AG10803 (cell line): ENCODE data around the gene SCD.

Experiments
- DNase-seq: peaks from one replicate; pipeline ENCODE4 v3.0.0; 2010; ENCODE audit warnings: low read depth
- H3K4me3 ChIP-seq: 2 replicates; pipeline ENCODE4 v1.5.1; 2011; ENCODE audit warnings: mild to moderate bottlenecking, low read length, control low read depth
- TF ChIP-seq, protein P1 (sequence below): conservative IDR thresholded peaks from 2 replicates; pipeline ENCODE4 v1.5.1; 2011; ENCODE audit warnings: mild to moderate bottlenecking, low read length, control low read depth, inconsistent platforms

Gene SCD

DNA sequence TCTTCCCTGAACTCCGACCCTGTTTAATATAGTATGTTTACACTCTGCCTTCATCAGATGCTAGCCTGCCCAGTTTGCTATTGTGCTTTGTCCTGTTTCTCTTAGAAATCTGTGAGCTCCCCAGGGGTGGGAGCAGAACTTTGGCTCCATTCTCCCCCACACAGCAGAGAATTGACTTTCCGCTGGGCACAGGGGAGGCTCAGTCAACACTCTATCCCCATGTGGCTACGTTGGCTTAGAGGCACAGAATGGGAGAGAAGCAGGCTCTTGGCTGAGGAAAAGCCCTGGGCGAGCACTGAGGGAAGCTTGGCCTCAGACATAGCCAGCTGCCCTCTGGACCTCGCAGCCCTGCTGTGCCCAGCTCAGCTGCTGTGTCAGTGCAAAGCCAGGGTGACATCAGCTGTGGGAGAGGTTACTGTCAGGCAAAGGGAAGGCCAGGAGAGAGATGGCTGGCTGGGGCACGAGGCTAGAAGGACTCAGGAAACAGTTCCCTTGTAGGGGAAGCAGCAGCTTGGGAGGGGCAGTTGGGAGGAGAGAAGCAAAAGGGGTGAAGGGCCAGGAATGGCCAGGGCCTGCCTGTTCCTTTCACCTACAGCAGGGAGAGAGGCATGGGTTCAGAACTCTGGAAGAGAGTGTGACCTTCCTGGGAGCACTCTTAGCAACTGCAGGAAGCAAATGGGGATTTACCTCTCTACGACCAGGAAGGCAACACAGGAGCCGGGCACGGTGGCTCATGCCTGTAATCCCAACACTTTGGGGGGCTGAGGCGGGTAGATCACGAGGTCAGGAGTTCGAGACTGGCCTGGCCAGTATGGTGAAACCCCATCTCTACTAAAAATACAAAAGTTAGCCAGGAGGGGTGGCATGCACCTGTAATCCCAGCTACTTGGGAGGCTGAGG, 5.8 kb upstream of the SCD start:
- H3K4me3 ChIP-seq = no peak overlapping the region
- TF ChIP-seq, protein P1, sequence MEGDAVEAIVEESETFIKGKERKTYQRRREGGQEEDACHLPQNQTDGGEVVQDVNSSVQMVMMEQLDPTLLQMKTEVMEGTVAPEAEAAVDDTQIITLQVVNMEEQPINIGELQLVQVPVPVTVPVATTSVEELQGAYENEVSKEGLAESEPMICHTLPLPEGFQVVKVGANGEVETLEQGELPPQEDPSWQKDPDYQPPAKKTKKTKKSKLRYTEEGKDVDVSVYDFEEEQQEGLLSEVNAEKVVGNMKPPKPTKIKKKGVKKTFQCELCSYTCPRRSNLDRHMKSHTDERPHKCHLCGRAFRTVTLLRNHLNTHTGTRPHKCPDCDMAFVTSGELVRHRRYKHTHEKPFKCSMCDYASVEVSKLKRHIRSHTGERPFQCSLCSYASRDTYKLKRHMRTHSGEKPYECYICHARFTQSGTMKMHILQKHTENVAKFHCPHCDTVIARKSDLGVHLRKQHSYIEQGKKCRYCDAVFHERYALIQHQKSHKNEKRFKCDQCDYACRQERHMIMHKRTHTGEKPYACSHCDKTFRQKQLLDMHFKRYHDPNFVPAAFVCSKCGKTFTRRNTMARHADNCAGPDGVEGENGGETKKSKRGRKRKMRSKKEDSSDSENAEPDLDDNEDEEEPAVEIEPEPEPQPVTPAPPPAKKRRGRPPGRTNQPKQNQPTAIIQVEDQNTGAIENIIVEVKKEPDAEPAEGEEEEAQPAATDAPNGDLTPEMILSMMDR = no peak
- DNase-seq = no peak

- TF ChIP-seq, protein P1 = peak; percentile 78
- peak; percentile 57 for DNase-seq
- H3K4me3 ChIP-seq = no peak overlapping the region
Observed at GRCh38 chr10:100341953-100342626, 4.9 kb upstream of the SCD start.

DNA sequence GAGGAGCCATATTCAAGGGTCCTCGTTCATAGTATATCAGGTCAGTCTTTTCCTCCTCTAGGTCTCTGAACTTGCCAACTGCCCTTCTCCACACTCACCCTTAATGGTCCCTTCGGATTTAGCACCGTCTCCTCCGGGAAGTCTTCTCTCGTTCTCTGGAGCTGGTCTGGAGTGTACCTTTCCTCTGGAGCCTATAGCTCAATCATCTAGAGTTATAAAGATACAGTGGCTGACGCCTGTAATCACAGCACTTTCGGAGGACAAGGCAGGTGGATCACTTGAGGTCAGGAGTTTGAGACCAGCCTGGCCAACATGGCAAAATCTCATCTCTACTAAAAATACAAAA, 4.4 kb upstream of the SCD start:
- DNase-seq = no peak
- no peak overlapping the region for H3K4me3 ChIP-seq
- TF ChIP-seq, protein P1 = no peak

GRCh38 chr10:100344241-100344788, 2.7 kb upstream of the SCD start:
- TF ChIP-seq, protein P1 = no peak
- H3K4me3 ChIP-seq = no peak overlapping the region
- no peak for DNase-seq

DNA sequence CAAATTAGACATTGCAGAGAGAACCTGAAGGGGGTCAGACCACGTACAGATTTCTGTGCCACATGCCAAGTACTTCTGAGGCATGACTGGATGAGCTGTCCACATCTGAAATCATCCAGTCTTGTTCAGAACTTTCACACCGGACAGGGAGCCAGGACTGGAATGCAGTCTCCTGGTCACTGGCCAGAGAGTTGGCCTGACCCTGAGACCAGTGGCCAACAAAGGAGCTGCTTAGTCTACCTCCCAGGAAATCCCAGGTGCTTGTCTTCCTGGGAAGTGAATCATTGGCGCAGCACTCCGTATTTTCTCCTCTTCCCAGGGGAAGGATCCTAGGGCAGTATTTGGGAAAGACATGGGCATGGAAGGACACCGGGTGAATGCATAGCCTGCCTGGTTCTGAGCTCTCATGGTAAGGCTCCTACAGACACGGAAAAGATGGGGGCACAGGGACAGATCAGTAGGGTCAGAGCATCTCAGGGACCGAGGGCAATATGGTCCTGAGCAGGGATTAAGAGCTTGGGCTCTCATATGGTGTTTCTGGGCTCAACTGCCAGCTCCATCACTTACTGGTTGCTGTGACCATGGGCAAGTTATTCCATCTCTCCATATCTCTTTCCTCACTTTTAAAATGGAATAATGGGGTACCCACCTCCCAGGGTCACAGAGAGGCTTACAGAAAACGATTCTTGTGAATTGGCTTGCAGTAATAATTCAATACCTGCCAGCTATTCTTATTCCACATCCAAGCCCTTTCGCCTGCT, 1.3 kb upstream of the SCD start:
- peak; percentile 52 for DNase-seq

DNA sequence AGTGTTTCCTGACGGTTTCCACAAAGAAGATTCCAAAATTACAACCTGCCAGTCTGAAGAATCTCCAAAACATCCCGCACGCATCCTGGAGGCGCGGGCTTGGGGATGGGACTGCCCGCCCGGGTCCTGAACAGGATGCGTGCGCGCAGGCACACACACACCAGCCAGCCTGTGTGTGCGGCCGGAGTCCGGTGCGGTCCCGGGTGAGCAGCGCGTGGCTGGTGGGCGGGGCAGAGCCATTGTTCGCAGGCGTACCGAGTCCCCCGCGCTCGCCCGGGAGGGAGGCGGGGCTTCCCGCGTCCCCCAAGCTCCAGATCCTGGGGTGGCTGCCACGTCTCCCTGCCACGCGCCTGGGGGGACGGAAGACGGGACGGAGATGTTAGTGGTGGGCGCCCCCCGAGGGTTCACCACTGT, 675 bp upstream of the SCD start:
- TF ChIP-seq, protein P1 = no peak
- DNase-seq = peak; percentile 71
- H3K4me3 ChIP-seq = peak overlapping the region; percentile 77

More for the DNA sequence above, 1.3 kb upstream of the SCD start:
- TF ChIP-seq, protein P1 = no peak
- peak overlapping the region; percentile 77 for H3K4me3 ChIP-seq
